K562 (cell line): Measurements from ENCODE around the gene LPCAT3. TPM values are rescaled to one million over a fixed set of nuclear protein-coding genes. Genes with fewer than 3 reads are reported as not detected.

Experiments
- ARID1B ChIP-seq: fragments of 450-650 bp; IDR thresholded peaks from 2 replicates; pipeline ENCODE4 v1.6.1; 2016; ENCODE audit warnings: antibody characterized with exemption, mild to moderate bottlenecking, inconsistent platforms
- PTBP1 ChIP-seq: fragments of 200-400 bp; formaldehyde crosslinking; IDR thresholded peaks from 2 replicates; pipeline ENCODE4 v1.6.1; 2017; ENCODE audit warnings: low read depth, low read length
- PTTG1 ChIP-seq: fragments of 450-650 bp; IDR thresholded peaks from 2 replicates; pipeline ENCODE4 v1.6.1; 2016; ENCODE audit warnings: low read depth, mild to moderate bottlenecking, missing genetic modification characterization, missing compliant biosample characterization
- YY1 ChIP-seq, 3 experiments: IDR thresholded peaks; 2 replicates each; pipeline ENCODE4 v1.6.1; 2011; ENCODE audit warnings: low read length in 2 of 3, mild to moderate bottlenecking in 2 of 3, moderate library complexity in 2 of 3, borderline replicate concordance in 1 of 3, control low read depth in 1 of 3, low read depth in 1 of 3; ENCODE audit not compliant: insufficient read depth in 3 of 3, insufficient replicate concordance in 2 of 3, control insufficient read depth in 1 of 3, insufficient read length in 1 of 3; ENCODE audit errors: extremely low read depth in 1 of 3
- polyA plus RNA-seq, 8 experiments: library from polyadenylated mRNA; depleted of rRNA in 4 of 8; stranded (reverse) in 5 of 8; unstranded in 3 of 8; fragments of >200 nt; fragmentation: Nextera tagmentation in 2 of 8; fragmentation: Illumina TruSeq in 1 of 8; extraction: Ambion mirVana in 2 of 8; extraction: Trizol in 1 of 8; gene quantifications; 2 replicates each; pipeline versions ENCODE4 v1.2.1 to v1.2.3, GENCODE V29; 2011 to 2014; ENCODE audit warnings: inconsistent platforms in 1 of 8, missing spikeins in 1 of 8
- total RNA-seq, 7 experiments: library from RNA; depleted of rRNA in 6 of 7; stranded (reverse); fragments of >200 nt in 6 of 7; fragmentation: Illumina TruSeq in 2 of 7; extraction: Trizol in 2 of 7; gene quantifications; 2 replicates each; pipeline versions ENCODE4 v1.2.1 to v1.2.3, GENCODE V29; 2011 to 2021; ENCODE audit warnings: low replicate concordance in 1 of 7
- TF ChIP-seq, protein P1 (sequence below): fragments of 450-650 bp; IDR thresholded peaks from 2 replicates; pipeline ENCODE4 v1.7.0; 2016; ENCODE audit warnings: borderline replicate concordance

Gene LPCAT3
- total and polyA plus RNA-seq, 9 of the 15 experiments (the other 6 are each of a cell fraction or from before 2014, with no cell fraction given), result 4.9 to 52.5 (median 25.3) TPM

DNA sequence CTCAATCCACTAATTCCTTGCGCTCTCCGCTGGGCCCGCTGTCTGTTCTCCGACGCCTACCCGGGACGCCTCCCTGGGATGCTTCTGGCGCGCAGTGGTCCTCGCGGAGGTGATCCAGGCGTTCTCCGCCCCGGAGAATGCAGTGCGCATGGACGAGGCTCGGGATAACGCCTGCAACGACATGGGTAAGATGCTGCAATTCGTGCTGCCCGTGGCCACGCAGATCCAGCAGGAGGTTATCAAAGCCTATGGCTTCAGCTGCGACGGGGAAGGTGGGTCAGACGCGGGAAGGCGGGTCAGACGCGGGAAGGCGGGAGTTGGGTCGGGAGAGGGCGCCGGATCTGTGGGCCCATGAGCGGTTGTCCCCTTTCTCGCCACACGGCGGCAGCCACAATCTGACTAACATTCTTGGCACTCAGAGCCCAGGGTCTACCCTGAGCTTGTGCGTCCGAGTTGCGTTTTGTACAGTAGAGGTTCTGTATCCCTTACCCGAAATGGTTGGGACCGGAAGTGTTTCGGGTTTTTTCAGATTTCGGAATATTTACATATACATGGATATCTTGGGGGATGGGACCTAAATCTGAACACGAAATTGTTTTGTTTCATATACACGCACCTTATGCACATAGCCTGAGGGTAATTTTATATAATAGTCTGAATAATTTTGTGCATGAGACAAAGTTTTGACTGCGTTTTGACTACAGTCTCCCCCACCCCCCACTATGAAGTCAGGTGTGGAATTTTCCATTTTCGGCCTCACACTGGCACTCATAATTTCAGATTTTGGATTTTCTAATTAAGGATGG is 73.7 kb downstream of the LPCAT3 start (continued):
- no peak for TF ChIP-seq PTTG1 (tag)
- peak; percentile 96; the same call in 1 of the 2 replicates for TF ChIP-seq PTBP1
- TF ChIP-seq, protein P1, sequence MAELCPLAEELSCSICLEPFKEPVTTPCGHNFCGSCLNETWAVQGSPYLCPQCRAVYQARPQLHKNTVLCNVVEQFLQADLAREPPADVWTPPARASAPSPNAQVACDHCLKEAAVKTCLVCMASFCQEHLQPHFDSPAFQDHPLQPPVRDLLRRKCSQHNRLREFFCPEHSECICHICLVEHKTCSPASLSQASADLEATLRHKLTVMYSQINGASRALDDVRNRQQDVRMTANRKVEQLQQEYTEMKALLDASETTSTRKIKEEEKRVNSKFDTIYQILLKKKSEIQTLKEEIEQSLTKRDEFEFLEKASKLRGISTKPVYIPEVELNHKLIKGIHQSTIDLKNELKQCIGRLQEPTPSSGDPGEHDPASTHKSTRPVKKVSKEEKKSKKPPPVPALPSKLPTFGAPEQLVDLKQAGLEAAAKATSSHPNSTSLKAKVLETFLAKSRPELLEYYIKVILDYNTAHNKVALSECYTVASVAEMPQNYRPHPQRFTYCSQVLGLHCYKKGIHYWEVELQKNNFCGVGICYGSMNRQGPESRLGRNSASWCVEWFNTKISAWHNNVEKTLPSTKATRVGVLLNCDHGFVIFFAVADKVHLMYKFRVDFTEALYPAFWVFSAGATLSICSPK, result 0 out of 2 replicates have a peak, but pooled peaks have one; percentile 64
- TF ChIP-seq YY1 (IDR thresholded peaks at IDR 0.05; ENCODE audit: borderline replicate concordance in 1 of 3, control insufficient read depth in 1 of 3, extremely low read depth in 1 of 3, insufficient read depth in 3 of 3, insufficient read length in 1 of 3, insufficient replicate concordance in 2 of 3, low read depth in 1 of 3, low read length in 2 of 3), result peak in 1 of 3 experiments; percentile 35
- peak; percentile 19; the same call in 1 of the 2 replicates for TF ChIP-seq ARID1B
- TF ChIP-seq, all 486 proteins: peak for 93
